ENCODE measurements around the gene CCDC181. TPM values are rescaled to one million over a fixed set of nuclear protein-coding genes. Genes with fewer than 3 reads are reported as not detected.

CCDC181 gene
- total and polyA plus RNA-seq, 2 donors (not counting 1 experiment from before 2014, with no cell fraction given): not detected

DNA sequence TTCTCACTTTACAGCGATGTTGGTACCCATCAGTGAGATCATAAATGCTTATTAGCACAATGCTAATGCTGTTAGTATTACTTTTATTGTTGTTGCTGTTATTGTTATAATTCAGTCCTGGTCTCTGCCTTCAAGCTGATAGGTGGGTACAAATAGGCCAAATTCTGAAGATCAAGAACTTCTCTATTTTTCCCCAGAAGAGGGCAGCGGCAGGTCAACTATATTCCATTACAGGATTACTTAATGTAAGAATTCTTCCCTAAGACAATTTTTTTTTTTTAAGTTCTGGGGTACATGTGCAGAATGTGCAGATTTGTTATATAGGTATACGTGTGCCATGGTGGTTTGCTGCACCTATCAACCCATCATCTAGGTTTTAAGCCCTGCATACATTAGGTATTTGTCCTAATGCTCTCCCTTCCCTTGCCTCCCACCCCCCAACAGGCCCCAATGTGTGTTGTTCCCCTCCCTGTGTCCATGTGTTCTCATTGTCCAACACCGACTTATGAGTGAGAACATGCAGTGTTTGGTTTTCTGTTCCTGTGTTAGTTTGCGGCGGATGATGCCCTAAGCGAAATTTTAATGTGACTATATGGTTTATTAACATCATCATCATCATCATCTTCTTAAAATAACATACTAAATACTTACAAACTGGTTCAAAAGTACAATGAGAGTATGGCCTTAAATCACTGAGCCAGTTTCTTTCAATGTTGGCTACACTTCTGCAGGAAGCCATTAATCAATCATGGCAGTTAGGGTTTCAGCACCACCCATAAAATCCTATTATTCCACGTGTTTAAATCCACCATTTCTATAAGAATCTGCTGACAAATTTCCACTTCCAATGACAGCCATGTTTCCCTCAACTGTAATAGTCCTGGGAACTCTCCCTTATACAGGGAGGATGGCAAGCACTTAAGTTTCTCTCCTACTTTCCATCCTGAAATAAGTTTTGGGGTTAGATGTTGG, 39.3 kb upstream of the CCDC181 start:
- Histone ChIP-seq H3K27me3 (replicated peaks in 1 of 4; ENCODE audit: control extremely low read depth in 1 of 4, control insufficient read depth in 3 of 4, insufficient read depth in 4 of 4, low read length in 3 of 4) (no peaks in the 10 kb centered on the region), H3K9ac (ENCODE audit: low read length) (no peak overlapping the region), H3K79me2 (ENCODE audit: control insufficient read depth, insufficient read depth, low read length) (no peaks in the 10 kb centered on the region), H3K27ac (ENCODE audit: low read length in 2 of 2) (no peak overlapping the region), H3K4me3 (ENCODE audit: control extremely low read depth in 1 of 5, extremely low read depth in 1 of 5, insufficient read depth in 1 of 5, low read depth in 2 of 5, low read length in 4 of 5) (no peak overlapping the region), H3K36me3 (replicated peaks in 1 of 2; ENCODE audit: control extremely low read depth in 1 of 2, control insufficient read depth in 1 of 2, extremely low read depth in 1 of 2, insufficient read depth in 2 of 2, low read length in 1 of 2) (no peaks in the 10 kb centered on the region), H3K9me3 (ENCODE audit: control extremely low read depth in 1 of 3, control insufficient read depth in 2 of 3, insufficient read depth in 1 of 3, low read length in 2 of 3) (no peaks in the 10 kb centered on the region), H2AFZ (ENCODE audit: insufficient read depth, low read depth, low read length, poor library complexity, severe bottlenecking) (no peak overlapping the region), H3K4me1 (ENCODE audit: control insufficient read depth in 2 of 2, insufficient read depth in 2 of 2, low read length in 2 of 2) (no peaks in the 10 kb centered on the region), H3K4me2 (replicated peaks; ENCODE audit: low read depth, low read length, poor library complexity, severe bottlenecking) (no peak overlapping the region), H4K20me1 (ENCODE audit: control insufficient read depth, insufficient read depth, low read length, poor library complexity, severe bottlenecking) (no peaks in the 10 kb centered on the region)
- Mint-ChIP-seq H3K9me3 (ENCODE audit: insufficient read depth) (no peaks in the 10 kb centered on the region), H3K27me3 (no peaks in the 10 kb centered on the region), H3K4me3 (no peak overlapping the region), H3K4me1 (no peaks in the 10 kb centered on the region), H3K27ac (no peak overlapping the region)
- CTCF ChIA-PET: interaction anchor here (0.6 to 4.0 kb wide), 9 partner anchors 80 to 819 kb away, joined by 3 to 22 read pairs (median 3); partner anchors contain the start of gene F5
- ATAC-seq (ENCODE audit: low read depth): no peak
- peak; percentile 46 for DNase-seq
- intact Hi-C loops (cut with micrococcal nuclease): loop anchor here (1.0 kb wide), 2 partner anchors 80 to 343 kb away; no protein-coding TSS in a partner anchor
- POLR2A ChIA-PET: no interaction called here
- TF ChIP-seq, protein P1, sequence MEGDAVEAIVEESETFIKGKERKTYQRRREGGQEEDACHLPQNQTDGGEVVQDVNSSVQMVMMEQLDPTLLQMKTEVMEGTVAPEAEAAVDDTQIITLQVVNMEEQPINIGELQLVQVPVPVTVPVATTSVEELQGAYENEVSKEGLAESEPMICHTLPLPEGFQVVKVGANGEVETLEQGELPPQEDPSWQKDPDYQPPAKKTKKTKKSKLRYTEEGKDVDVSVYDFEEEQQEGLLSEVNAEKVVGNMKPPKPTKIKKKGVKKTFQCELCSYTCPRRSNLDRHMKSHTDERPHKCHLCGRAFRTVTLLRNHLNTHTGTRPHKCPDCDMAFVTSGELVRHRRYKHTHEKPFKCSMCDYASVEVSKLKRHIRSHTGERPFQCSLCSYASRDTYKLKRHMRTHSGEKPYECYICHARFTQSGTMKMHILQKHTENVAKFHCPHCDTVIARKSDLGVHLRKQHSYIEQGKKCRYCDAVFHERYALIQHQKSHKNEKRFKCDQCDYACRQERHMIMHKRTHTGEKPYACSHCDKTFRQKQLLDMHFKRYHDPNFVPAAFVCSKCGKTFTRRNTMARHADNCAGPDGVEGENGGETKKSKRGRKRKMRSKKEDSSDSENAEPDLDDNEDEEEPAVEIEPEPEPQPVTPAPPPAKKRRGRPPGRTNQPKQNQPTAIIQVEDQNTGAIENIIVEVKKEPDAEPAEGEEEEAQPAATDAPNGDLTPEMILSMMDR (IDR thresholded peaks at IDR 0.05): peak; percentile 22
- no peak for TF ChIP-seq EZH2 (IDR thresholded peaks at IDR 0.05; ENCODE audit: borderline replicate concordance, insufficient read depth, low read depth, low read length, poor library complexity, severe bottlenecking)
- WGBS (ENCODE audit: insufficient coverage): no CpG with 5 or more reads among the region's 8 CpGs

DNA sequence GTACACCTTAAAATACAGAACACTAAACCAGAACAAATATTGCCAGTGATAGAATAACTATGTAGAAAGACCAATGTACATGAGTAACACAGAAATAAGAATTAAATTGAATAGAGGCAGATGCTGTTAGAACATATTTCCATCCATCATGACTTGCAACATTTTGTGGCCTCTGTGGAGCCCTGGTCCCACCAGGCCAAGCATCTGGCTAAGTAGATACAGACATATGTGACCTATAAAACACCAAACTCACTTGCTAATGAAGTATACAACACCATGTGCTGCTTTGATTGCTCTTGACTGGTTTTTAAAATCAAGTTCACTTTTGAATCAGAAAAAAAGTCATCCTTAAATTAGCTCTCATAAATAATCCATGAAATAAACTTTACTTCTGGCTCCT, 38.0 kb upstream of the CCDC181 start:
- Histone ChIP-seq H3K4me1 (ENCODE audit: control insufficient read depth in 2 of 2, insufficient read depth in 2 of 2, low read length in 2 of 2) (peaks cover 2 to 3% of the 10 kb centered on the region in 2 donors), H3K27me3 (replicated peaks in 1 of 4; ENCODE audit: control extremely low read depth in 1 of 4, control insufficient read depth in 3 of 4, insufficient read depth in 4 of 4, low read length in 3 of 4) (peaks cover 0 to 8% (median 6%) of the 10 kb centered on the region in 4 experiments), H3K79me2 (ENCODE audit: control insufficient read depth, insufficient read depth, low read length) (no peaks in the 10 kb centered on the region), H3K9me3 (ENCODE audit: control extremely low read depth in 1 of 3, control insufficient read depth in 2 of 3, insufficient read depth in 1 of 3, low read length in 2 of 3) (peaks cover 0 to 3% (median 0%) of the 10 kb centered on the region in 3 donors), H3K4me2 (replicated peaks; ENCODE audit: low read depth, low read length, poor library complexity, severe bottlenecking) (no peak overlapping the region), H3K9ac (ENCODE audit: low read length) (no peak overlapping the region), H4K20me1 (ENCODE audit: control insufficient read depth, insufficient read depth, low read length, poor library complexity, severe bottlenecking) (no peaks in the 10 kb centered on the region), H2AFZ (ENCODE audit: insufficient read depth, low read depth, low read length, poor library complexity, severe bottlenecking) (no peak overlapping the region), H3K27ac (ENCODE audit: low read length in 2 of 2) (no peak overlapping the region), H3K36me3 (replicated peaks in 1 of 2; ENCODE audit: control extremely low read depth in 1 of 2, control insufficient read depth in 1 of 2, extremely low read depth in 1 of 2, insufficient read depth in 2 of 2, low read length in 1 of 2) (no peaks in the 10 kb centered on the region), H3K4me3 (ENCODE audit: control extremely low read depth in 1 of 5, extremely low read depth in 1 of 5, insufficient read depth in 1 of 5, low read depth in 2 of 5, low read length in 4 of 5) (no peak overlapping the region)
- Mint-ChIP-seq H3K9me3 (ENCODE audit: insufficient read depth) (no peaks in the 10 kb centered on the region), H3K4me1 (peaks cover 3% of the 10 kb centered on the region), H3K27ac (no peak overlapping the region), H3K27me3 (peaks cover 9% of the 10 kb centered on the region), H3K4me3 (no peak overlapping the region)
- ATAC-seq (ENCODE audit: low read depth): no peak
- DNase-seq: no peak
- TF ChIP-seq, protein P1 (IDR thresholded peaks at IDR 0.05): no peak
- TF ChIP-seq EZH2 (IDR thresholded peaks at IDR 0.05; ENCODE audit: borderline replicate concordance, insufficient read depth, low read depth, low read length, poor library complexity, severe bottlenecking): no peak
- POLR2A ChIA-PET: no interaction called here
- intact Hi-C loops (cut with micrococcal nuclease): no loop called here
- CTCF ChIA-PET: interaction anchor here (1.1 to 4.0 kb wide), 5 partner anchors 81 to 345 kb away, joined by 3 to 22 read pairs (median 5); partner anchors contain the start of gene F5

Data from B cell (primary cell).